HEK293T (cell line): ENCODE measurements around the gene AKIRIN2.

ENCODE experiments used
- CTCF ChIA-PET: fragments of 350-600 bp; formaldehyde crosslinking; extraction: SDS; loops from one replicate; lab custom pipeline; 2021; ENCODE audit warnings: antibody characterized with exemption, inconsistent platforms; lab: Yijun Ruan, JAX
- POLR2A ChIA-PET: fragments of 350-600 bp; formaldehyde crosslinking; extraction: SDS; loops from one replicate; lab custom pipeline; 2020; ENCODE audit warnings: antibody characterized with exemption, inconsistent platforms; lab: Yijun Ruan, JAX
- DNase-seq: peaks from one replicate; pipeline ENCODE4 v3.0.0; 2012; ENCODE audit warnings: mixed read lengths; ENCODE audit errors: extremely low spot score
- ARNT ChIP-seq: fragments of 450-650 bp; IDR thresholded peaks from 2 replicates; pipeline ENCODE4 v1.6.1; 2017; ENCODE audit warnings: mild to moderate bottlenecking
- BHLHE40 ChIP-seq: fragments of 450-650 bp; IDR thresholded peaks from 2 replicates; pipeline ENCODE4 v1.6.1; 2016; ENCODE audit warnings: mild to moderate bottlenecking, moderate library complexity, borderline replicate concordance
- CTBP1 ChIP-seq: fragments of 450-650 bp; IDR thresholded peaks from 2 replicates; pipeline ENCODE4 v1.6.1; 2016; ENCODE audit warnings: borderline replicate concordance
- ELF4 ChIP-seq: fragments of 450-650 bp; IDR thresholded peaks from 2 replicates; pipeline ENCODE4 v1.6.1; 2017; ENCODE audit warnings: antibody characterized with exemption
- FOXA1 ChIP-seq: fragments of 450-650 bp; IDR thresholded peaks from 2 replicates; pipeline ENCODE4 v1.6.1; 2016; ENCODE audit warnings: mild to moderate bottlenecking
- FOXK2 ChIP-seq: fragments of 450-650 bp; IDR thresholded peaks from 2 replicates; pipeline ENCODE4 v1.6.1; 2016; ENCODE audit warnings: mild to moderate bottlenecking
- FOXM1 ChIP-seq: fragments of 450-650 bp; IDR thresholded peaks from 2 replicates; pipeline ENCODE4 v1.6.1; 2017; ENCODE audit warnings: mild to moderate bottlenecking, borderline replicate concordance
- HDGF ChIP-seq: fragments of 450-650 bp; IDR thresholded peaks from 2 replicates; pipeline ENCODE4 v1.6.1; 2017; ENCODE audit warnings: antibody characterized with exemption, borderline replicate concordance
- L3MBTL2 ChIP-seq: fragments of 450-650 bp; conservative IDR thresholded peaks from 2 replicates; pipeline ENCODE4 v1.6.1; 2016; ENCODE audit warnings: mild to moderate bottlenecking
- LEF1 ChIP-seq: fragments of 450-650 bp; IDR thresholded peaks from 2 replicates; pipeline ENCODE4 v1.6.1; 2017; ENCODE audit warnings: mild to moderate bottlenecking, borderline replicate concordance
- NFRKB ChIP-seq: fragments of 450-650 bp; IDR thresholded peaks from 2 replicates; pipeline ENCODE4 v1.6.1; 2016; ENCODE audit warnings: mild to moderate bottlenecking, moderate library complexity
- PKNOX1 ChIP-seq: fragments of 450-650 bp; IDR thresholded peaks from 2 replicates; pipeline ENCODE4 v1.6.1; 2016
- SP1 ChIP-seq: fragments of 450-650 bp; IDR thresholded peaks from 2 replicates; pipeline ENCODE4 v1.6.1; 2017
- SUZ12 ChIP-seq: fragments of 450-650 bp; IDR thresholded peaks from 2 replicates; pipeline ENCODE4 v1.6.1; 2016; ENCODE audit warnings: mild to moderate bottlenecking
- TARDBP ChIP-seq: fragments of 450-650 bp; IDR thresholded peaks from 2 replicates; pipeline ENCODE4 v1.6.1; 2016
- ZNF384 ChIP-seq: fragments of 450-650 bp; IDR thresholded peaks from 2 replicates; pipeline ENCODE4 v1.6.1; 2016

Gene AKIRIN2

DNA sequence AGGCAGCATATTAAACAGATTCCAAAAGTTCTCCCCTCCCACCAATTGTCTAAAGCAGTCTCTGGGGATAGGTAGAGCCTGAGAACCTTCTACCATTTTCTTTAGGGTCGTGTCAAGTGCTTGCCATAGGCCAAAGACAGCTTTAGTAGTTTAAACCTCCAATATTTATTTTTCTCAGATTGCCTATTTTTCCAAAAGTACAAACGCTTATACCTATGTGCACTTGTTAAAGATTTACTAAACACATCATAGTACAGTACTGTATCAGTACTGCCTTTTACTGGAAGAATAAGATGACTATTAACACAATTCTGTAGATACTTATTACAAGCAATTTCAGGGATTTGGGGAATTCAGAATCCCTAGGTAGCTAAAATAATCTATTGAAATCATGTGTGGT is 29.4 kb downstream of the AKIRIN2 start:
- no peak for DNase-seq
- POLR2A ChIA-PET = interaction anchor here (1.1 kb wide), 1 partner anchor 29 kb away, joined by 5 read pairs; the partner anchor contains the start of gene AKIRIN2
- TF ChIP-seq HDGF (no peak), NFRKB (no peak), PKNOX1 (no peak), FOXM1 (no peak), ARNT (no peak), ZNF384 (no peak), SUZ12 (no peak)
- CTCF ChIA-PET = no interaction called here

DNA sequence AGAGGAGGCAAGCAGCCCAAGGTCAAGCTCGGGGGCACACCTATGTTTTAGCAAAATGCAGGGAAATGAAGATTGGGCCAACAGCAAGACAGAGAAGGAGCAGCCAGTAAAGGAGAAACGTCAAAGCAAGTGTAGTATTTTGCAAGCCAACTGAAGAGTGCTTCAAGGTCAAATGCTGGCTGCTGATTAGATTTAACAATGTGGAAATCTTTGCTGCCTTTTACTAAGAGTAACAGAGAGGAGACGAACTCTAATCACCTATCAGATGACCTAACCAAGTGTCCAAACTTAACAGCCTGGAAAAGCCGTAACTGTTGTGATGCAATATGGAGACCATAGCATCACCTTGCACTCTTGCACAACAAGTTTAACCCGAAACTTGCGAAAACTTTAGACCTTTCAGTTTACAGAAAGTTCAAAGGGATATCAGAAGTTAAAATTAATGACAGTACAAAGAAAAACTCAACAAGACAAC is 30.4 kb downstream of the AKIRIN2 start:
- no peak for DNase-seq

GRCh38 chr6:87670707-87671106 is 31.3 kb downstream of the AKIRIN2 start:
- ChIA-PET CTCF (no interaction called here), POLR2A (no interaction called here)
- TF ChIP-seq L3MBTL2 (no peak), HDGF (no peak), ZNF384 (no peak), FOXM1 (no peak), FOXK2 (no peak), FOXA1 (no peak), CTBP1 (no peak), ELF4 (no peak), ARNT (no peak), SUZ12 (no peak), SP1 (no peak), TARDBP (no peak), PKNOX1 (no peak), NFRKB (no peak), LEF1 (no peak), BHLHE40 (no peak)
- DNase-seq = no peak

More for the DNA sequence above, 30.4 kb downstream of the AKIRIN2 start:
- ChIA-PET CTCF (no interaction called here), POLR2A (no interaction called here)
- no peak for TF ChIP-seq NFRKB
- no peak for TF ChIP-seq CTBP1
- TF ChIP-seq L3MBTL2 = no peak
- no peak for TF ChIP-seq SUZ12
- TF ChIP-seq TARDBP = no peak
- TF ChIP-seq PKNOX1 = no peak
- TF ChIP-seq FOXM1 = no peak
- TF ChIP-seq FOXA1 = no peak
- no peak for TF ChIP-seq ELF4
- TF ChIP-seq ARNT = no peak

DNA sequence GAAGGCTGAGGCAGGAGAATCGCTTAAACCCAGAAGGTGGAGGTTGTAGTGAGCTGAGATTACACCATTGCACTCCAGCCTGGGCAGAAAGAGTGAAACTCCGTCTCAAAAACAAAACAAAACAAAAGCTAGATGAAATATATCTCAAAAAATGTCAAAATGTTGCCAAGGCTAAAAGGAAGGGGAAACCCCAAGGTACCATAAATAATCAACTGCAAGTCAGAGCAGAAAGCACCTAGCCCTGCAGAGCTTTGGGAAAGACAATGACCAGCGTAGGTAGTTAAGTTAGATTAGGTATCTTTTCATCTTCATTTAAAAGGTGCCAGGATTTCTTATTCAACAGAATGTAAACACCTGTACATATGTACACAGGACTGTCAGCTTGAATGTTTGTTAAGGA is 33.0 kb downstream of the AKIRIN2 start:
- DNase-seq = no peak
- ChIA-PET POLR2A (interaction anchor here (1.6 kb wide), 1 partner anchor 10 kb away, joined by 5 read pairs; no protein-coding TSS in a partner anchor), CTCF (no interaction called here)
- no peak for TF ChIP-seq FOXM1
- TF ChIP-seq BHLHE40 = no peak
- no peak for TF ChIP-seq L3MBTL2

- CTCF ChIA-PET = no interaction called here
- no peak for TF ChIP-seq ELF4
- TF ChIP-seq BHLHE40 = no peak
- TF ChIP-seq CTBP1 = no peak
- TF ChIP-seq FOXM1 = no peak
- POLR2A ChIA-PET = interaction anchor here (1.6 kb wide), 1 partner anchor 11 kb away, joined by 5 read pairs; no protein-coding TSS in a partner anchor
- no peak for DNase-seq
Observed at GRCh38 chr6:87668013-87668412, 34.0 kb downstream of the AKIRIN2 start.

DNA sequence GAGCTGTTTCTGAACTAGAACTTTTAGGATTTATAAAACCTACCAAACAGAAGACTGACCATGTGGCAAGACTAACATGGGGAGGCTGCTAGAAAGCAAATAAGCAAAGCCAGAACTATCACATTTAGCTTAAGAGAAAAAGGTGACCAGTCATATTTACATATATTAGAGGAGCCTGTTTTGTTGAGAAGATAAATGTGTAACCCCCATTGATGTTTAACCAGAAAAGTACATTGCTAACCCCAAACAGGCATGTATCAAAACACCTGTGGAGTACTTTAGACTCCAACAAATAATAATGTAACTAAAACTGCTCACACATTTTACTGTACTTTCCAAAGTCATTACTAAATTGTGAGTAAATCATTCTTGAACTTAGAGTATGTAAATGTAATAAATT is 35.0 kb downstream of the AKIRIN2 start:
- TF ChIP-seq BHLHE40 (no peak), ZNF384 (no peak), HDGF (no peak), SUZ12 (no peak), ELF4 (no peak), LEF1 (no peak), ARNT (no peak), TARDBP (no peak), PKNOX1 (no peak), L3MBTL2 (no peak), FOXK2 (no peak)
- POLR2A ChIA-PET = no interaction called here
- CTCF ChIA-PET = no interaction called here
- no peak for DNase-seq
